Nephron progenitor cell (in vitro differentiated cells): ENCODE data around the gene MAPK8IP3.

Source experiments
- DNase-seq: peaks from one replicate; pipeline ENCODE4 v3.0.0; 2021
- H3K27ac Mint-ChIP-seq: 2 replicates; pipeline ENCODE4 v1.8.0; 2021; ENCODE audit warnings: mild to moderate bottlenecking, moderate library complexity, mixed read lengths
- H3K27me3 Mint-ChIP-seq: 2 replicates; pipeline ENCODE4 v1.8.0; 2021; ENCODE audit warnings: mild to moderate bottlenecking, low read depth, mixed read lengths; ENCODE audit not compliant: poor library complexity
- H3K36me3 Mint-ChIP-seq: 2 replicates; pipeline ENCODE4 v1.8.0; 2021; ENCODE audit warnings: low read depth, mixed read lengths
- H3K4me1 Mint-ChIP-seq: 2 replicates; pipeline ENCODE4 v1.8.0; 2021; ENCODE audit warnings: mixed read lengths
- H3K4me3 Mint-ChIP-seq: 2 replicates; pipeline ENCODE4 v1.8.0; 2021; ENCODE audit warnings: mild to moderate bottlenecking, moderate library complexity, mixed read lengths
- H3K9me3 Mint-ChIP-seq: 2 replicates; pipeline ENCODE4 v1.8.0; 2021; ENCODE audit warnings: mild to moderate bottlenecking, moderate library complexity, mixed read lengths
- TF ChIP-seq, protein P1 (sequence below): fragments of 200-600 bp; sonication (generic); IDR thresholded peaks from 2 replicates; pipeline ENCODE4 v1.5.0; 2021; ENCODE audit warnings: antibody characterized with exemption

Gene MAPK8IP3

DNA sequence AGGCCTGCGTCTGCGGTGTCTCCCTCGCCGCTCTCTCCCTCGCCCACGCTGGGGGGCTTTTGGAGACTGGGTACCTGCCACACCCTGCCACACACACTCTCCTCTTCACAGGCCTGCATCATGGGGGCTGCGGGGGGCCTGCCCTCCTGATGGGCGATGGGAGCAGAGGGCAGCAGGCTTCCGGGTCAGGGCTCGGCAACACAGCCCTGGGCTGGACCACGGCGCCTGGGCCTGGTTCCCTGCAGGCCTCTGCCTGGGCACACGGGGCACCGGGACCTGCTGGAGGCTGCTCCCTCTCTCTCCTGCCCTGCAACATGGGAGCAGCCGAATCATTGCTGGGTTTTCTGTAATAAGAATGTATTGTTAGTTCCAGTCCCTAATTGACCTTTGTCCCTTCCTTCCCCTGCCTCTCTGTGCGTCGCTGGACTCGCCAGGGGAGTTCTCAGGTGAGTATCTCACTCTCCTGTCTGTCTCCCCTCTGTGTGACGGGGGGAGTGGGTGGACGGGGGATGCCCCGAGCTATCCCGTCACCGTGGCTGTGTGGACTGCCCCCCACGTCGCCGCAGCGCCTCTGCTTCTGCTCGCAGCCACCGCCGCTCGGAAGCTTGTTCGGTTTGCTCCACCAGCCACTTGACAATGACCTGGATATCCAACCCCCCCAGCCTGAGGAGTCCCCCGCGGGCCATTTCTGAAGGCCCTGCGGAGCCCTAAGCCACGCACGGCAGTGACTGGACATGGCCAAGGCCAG lies 51.9 kb downstream of the MAPK8IP3 start:
- Mint-ChIP-seq H3K4me3 (no peak overlapping the region), H3K27me3 (peaks cover 4% of the 10 kb centered on the region), H3K36me3 (peaks cover 19% of the 10 kb centered on the region), H3K27ac (no peak overlapping the region), H3K4me1 (peaks cover 6% of the 10 kb centered on the region), H3K9me3 (no peaks in the 10 kb centered on the region)
- DNase-seq = no peak
- TF ChIP-seq, protein P1, sequence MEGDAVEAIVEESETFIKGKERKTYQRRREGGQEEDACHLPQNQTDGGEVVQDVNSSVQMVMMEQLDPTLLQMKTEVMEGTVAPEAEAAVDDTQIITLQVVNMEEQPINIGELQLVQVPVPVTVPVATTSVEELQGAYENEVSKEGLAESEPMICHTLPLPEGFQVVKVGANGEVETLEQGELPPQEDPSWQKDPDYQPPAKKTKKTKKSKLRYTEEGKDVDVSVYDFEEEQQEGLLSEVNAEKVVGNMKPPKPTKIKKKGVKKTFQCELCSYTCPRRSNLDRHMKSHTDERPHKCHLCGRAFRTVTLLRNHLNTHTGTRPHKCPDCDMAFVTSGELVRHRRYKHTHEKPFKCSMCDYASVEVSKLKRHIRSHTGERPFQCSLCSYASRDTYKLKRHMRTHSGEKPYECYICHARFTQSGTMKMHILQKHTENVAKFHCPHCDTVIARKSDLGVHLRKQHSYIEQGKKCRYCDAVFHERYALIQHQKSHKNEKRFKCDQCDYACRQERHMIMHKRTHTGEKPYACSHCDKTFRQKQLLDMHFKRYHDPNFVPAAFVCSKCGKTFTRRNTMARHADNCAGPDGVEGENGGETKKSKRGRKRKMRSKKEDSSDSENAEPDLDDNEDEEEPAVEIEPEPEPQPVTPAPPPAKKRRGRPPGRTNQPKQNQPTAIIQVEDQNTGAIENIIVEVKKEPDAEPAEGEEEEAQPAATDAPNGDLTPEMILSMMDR = no peak

DNA sequence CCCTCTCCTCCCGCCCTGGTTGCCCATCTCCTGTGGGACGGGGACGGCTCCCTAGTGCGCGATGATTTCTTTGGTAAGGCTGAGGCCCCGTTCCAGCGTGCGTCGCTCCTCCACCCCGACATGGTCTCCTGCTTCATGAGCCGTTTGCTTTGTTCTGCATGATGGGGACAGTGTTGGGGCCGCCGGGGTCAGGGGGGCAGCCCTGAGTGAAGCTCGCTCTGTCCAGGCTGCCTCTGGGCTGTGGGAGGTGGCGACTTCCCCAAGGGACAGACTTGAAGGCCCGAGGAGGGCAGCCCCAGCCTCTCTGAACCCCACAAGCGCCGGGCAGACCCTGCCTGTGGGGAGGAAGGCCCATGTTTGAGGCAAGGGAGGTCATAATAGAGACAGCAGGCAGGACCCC lies 52.9 kb downstream of the MAPK8IP3 start:
- H3K4me1 Mint-ChIP-seq = peaks cover 6% of the 10 kb centered on the region
- TF ChIP-seq, protein P1 = no peak
- no peaks in the 10 kb centered on the region for H3K9me3 Mint-ChIP-seq
- peaks cover 17% of the 10 kb centered on the region for H3K36me3 Mint-ChIP-seq
- H3K27ac Mint-ChIP-seq = peak overlapping the region; percentile 94
- no peak overlapping the region for H3K4me3 Mint-ChIP-seq
- no peak for DNase-seq
- peaks cover 4% of the 10 kb centered on the region for H3K27me3 Mint-ChIP-seq

DNA sequence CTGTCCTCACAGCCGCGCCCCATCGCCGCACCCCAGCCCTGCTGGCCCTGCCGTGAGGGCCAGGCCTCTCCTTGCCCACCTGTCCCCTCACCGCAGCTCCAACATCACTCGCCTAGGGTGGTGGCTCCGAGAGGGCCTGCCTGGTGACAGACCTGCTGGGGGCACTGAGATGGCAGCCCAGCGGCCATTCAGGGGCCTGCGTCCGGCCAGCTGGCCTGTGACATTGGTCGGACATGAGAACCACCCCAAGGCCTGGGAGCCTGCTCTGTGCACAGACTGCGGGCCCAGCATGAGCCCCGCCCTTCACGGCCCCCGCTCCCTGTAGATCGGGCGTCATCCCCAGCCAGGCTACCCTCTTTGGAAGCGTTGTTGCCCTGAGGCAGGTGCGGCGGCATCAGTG lies 53.5 kb downstream of the MAPK8IP3 start:
- peaks cover 6% of the 10 kb centered on the region for H3K4me1 Mint-ChIP-seq
- no peak overlapping the region for H3K4me3 Mint-ChIP-seq
- no peak for DNase-seq
- peaks cover 17% of the 10 kb centered on the region for H3K36me3 Mint-ChIP-seq
- no peak overlapping the region for H3K27ac Mint-ChIP-seq
- peaks cover 4% of the 10 kb centered on the region for H3K27me3 Mint-ChIP-seq
- TF ChIP-seq, protein P1 = no peak
- no peaks in the 10 kb centered on the region for H3K9me3 Mint-ChIP-seq

DNA sequence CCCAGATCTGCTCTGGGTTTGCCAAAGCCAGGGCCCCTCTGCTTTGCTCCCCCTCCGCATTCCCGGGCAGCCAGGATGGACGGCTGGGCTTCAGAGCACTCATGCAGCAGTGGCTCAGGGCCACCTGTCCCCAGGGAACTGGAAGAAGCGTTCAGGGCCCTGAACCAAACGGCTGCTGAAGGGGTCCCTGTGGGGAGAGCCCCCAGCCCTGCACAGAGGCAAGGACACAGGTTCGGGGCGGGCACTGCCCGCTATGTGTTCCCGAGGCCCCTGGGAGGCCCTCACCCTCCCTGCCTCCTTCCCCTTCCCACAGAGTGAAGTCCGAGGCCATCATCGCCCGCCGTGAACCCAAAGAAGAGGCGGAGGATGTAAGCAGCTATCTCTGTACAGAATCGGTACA lies 54.9 kb downstream of the MAPK8IP3 start:
- no peak for DNase-seq
- Mint-ChIP-seq H3K4me3 (no peak overlapping the region), H3K27me3 (peaks cover 4% of the 10 kb centered on the region), H3K27ac (no peak overlapping the region), H3K36me3 (peaks cover 7% of the 10 kb centered on the region), H3K9me3 (no peaks in the 10 kb centered on the region), H3K4me1 (peaks cover 6% of the 10 kb centered on the region)
- TF ChIP-seq, protein P1 = no peak

DNA sequence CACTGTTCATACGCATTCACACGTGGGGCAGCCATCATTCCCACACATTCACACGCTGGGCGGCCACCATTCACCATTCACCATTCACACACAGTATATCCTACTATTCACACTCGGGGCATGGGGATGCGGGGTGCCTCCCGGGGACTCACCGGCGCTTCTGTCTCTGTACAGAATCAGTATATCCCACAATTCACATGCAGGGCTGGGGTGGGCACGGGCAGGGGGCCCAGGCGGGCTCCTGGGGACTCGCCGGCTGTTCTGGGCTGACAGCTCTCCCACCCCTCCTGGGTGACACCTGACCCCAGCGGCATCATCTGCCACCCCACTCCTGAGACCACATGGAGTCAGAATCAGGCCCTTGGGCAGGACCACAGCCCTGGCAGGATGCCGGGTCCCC lies 55.8 kb downstream of the MAPK8IP3 start:
- peaks cover 7% of the 10 kb centered on the region for H3K36me3 Mint-ChIP-seq
- H3K27me3 Mint-ChIP-seq = peaks cover 4% of the 10 kb centered on the region
- no peak for DNase-seq
- TF ChIP-seq, protein P1 = no peak
- no peak overlapping the region for H3K27ac Mint-ChIP-seq
- H3K4me1 Mint-ChIP-seq = peaks cover 6% of the 10 kb centered on the region
- no peak overlapping the region for H3K4me3 Mint-ChIP-seq
- H3K9me3 Mint-ChIP-seq = no peaks in the 10 kb centered on the region

DNA sequence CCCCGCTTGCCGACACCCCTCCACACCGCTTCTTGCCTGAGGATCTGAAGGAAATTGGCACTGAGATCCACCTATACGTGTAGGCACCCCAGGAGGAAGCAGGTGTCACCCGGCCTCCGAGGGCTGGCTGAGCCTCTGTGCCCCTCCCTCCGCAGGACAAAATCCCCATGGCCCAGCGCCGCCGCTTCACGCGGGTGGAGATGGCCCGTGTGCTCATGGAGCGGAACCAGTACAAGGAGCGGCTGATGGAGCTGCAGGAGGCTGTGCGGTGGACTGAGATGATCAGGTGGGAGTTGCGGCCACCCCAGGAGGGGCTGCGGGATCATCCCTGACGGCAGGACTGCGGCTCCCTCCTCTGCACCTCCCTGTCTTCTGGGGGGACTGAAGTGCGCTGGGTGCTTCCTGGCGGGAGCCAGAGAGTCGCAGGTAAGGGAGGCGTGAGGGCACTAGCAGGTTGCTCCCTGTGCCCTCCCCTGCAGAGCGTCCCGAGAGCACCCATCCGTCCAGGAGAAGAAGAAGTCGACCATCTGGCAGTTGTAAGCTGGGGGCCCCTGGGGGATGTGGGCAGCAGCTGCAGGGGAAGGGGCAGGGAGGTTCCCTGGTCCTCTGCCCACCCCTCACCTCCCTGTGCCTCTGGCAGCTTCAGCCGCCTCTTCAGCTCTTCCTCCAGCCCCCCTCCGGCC lies 56.3 kb downstream of the MAPK8IP3 start:
- H3K9me3 Mint-ChIP-seq = no peaks in the 10 kb centered on the region
- no peak overlapping the region for H3K4me3 Mint-ChIP-seq
- TF ChIP-seq, protein P1 = no peak
- peaks cover 4% of the 10 kb centered on the region for H3K27me3 Mint-ChIP-seq
- H3K4me1 Mint-ChIP-seq = peaks cover 6% of the 10 kb centered on the region
- DNase-seq = no peak
- H3K27ac Mint-ChIP-seq = no peak overlapping the region
- peaks cover 7% of the 10 kb centered on the region for H3K36me3 Mint-ChIP-seq
